CD4-positive, alpha-beta T cell (primary cell): ENCODE results near the gene IL17RE. TPM values are rescaled to one million over a fixed set of nuclear protein-coding genes. Genes with fewer than 3 reads are reported as not detected.
"Not testable (repeated sequence)": the region's sequence is repeated elsewhere in the genome, so short reads cannot be mapped to it uniquely, and the experiment has no call there.

Experiments
- ATAC-seq: fragments of 200-7000 bp; cut with Tn5 transposase; one replicate; pipeline ENCODE4 v1.10.0; 2022; ENCODE audit warnings: mild to moderate bottlenecking; ENCODE audit not compliant: poor library complexity
- CTCF ChIA-PET: fragments of 350-600 bp; sonication (Branson Sonifier 250); formaldehyde crosslinking; loops from one replicate; lab custom pipeline; 2021; ENCODE audit warnings: antibody characterized with exemption, inconsistent platforms; lab: Charles Lee
- POLR2A ChIA-PET: fragments of 350-600 bp; sonication (Branson Sonifier 250); formaldehyde crosslinking; loops from one replicate; lab custom pipeline; 2021; ENCODE audit warnings: antibody characterized with exemption, inconsistent platforms; lab: Charles Lee
- DNase-seq, 14 experiments: peaks; one replicate each; pipeline ENCODE4 v3.0.0-alpha.2; 2013 to 2020; ENCODE audit warnings: mixed read lengths in 2 of 14
- H3K27ac ChIP-seq, 2 donors: one replicate each; pipeline versions ENCODE4 v1.5.1 to v1.7.0; 2013; ENCODE audit warnings: low read length in 2 of 2, low read depth in 1 of 2, mild to moderate bottlenecking in 1 of 2
- H3K27me3 ChIP-seq, 2 experiments: 1 replicate in 1 of 2; 2 replicates in 1 of 2; pipeline versions ENCODE4 v1.6.1 to v1.7.0; 2013; ENCODE audit warnings: low read length in 2 of 2, control low read depth in 1 of 2, mild to moderate bottlenecking in 1 of 2, moderate library complexity in 1 of 2; ENCODE audit not compliant: insufficient read depth in 2 of 2, control insufficient read depth in 1 of 2
- H3K36me3 ChIP-seq: one replicate; pipeline ENCODE4 v1.6.1; 2013; ENCODE audit warnings: low read length, control low read depth; ENCODE audit not compliant: insufficient read depth
- H3K4me1 ChIP-seq: one replicate; pipeline ENCODE4 v1.6.1; 2013; ENCODE audit warnings: low read length, control low read depth; ENCODE audit not compliant: insufficient read depth
- H3K4me3 ChIP-seq: one replicate; pipeline ENCODE4 v1.5.1; 2013; ENCODE audit warnings: mild to moderate bottlenecking, low read length, moderate library complexity
- H3K9me3 ChIP-seq, 2 experiments: 1 replicate in 1 of 2; 2 replicates in 1 of 2; pipeline versions ENCODE4 v1.6.1 to v1.7.0; 2013; ENCODE audit warnings: low read length in 2 of 2, mild to moderate bottlenecking in 2 of 2, control low read depth in 1 of 2, moderate library complexity in 1 of 2; ENCODE audit not compliant: control insufficient read depth in 1 of 2, insufficient read depth in 1 of 2
- H3K27ac Mint-ChIP-seq: one replicate; pipeline ENCODE4 v1.8.0; 2020; ENCODE audit warnings: mixed read lengths
- H3K27me3 Mint-ChIP-seq: one replicate; pipeline ENCODE4 v1.8.0; 2021; ENCODE audit warnings: mixed read lengths
- H3K36me3 Mint-ChIP-seq: one replicate; pipeline ENCODE4 v1.8.0; 2021; ENCODE audit warnings: low read depth, mixed read lengths
- H3K4me1 Mint-ChIP-seq: one replicate; pipeline ENCODE4 v1.8.0; 2021; ENCODE audit warnings: low read depth, mixed read lengths
- H3K4me3 Mint-ChIP-seq: one replicate; pipeline ENCODE4 v1.8.0; 2020; ENCODE audit warnings: mild to moderate bottlenecking, mixed read lengths
- H3K9me3 Mint-ChIP-seq: one replicate; pipeline ENCODE4 v1.8.0; 2020; ENCODE audit warnings: mixed read lengths
- CTCF ChIP-seq: fragments of 200-600 bp; IDR thresholded peaks from one replicate; pipeline ENCODE4 v1.8.0; 2022; ENCODE audit warnings: antibody characterized with exemption, mild to moderate bottlenecking
- intact Hi-C, 2 experiments: fragments of 100-400 bp; cut with DNase I in 1 of 2; cut with micrococcal nuclease in 1 of 2; formaldehyde crosslinking; loops; one replicate each; pipeline versions ENCODE4 v1.15.1 to v1.9.0; 2023 to 2025; cut with DNase I, micrococcal nuclease
- total RNA-seq, 174 experiments: library from RNA in 2 of 174; stranded (reverse) in 2 of 174; gene quantifications; one replicate each; pipeline ENCODE4 v1.2.3 and lab custom pipeline; 2021 to 2026

Gene IL17RE
- total RNA-seq, 2 experiments from 2014 or later: 1.4 to 1.6 TPM

- no peak for ATAC-seq
- Mint-ChIP-seq H3K9me3 (no peaks in the 10 kb centered on the region), H3K27ac (peak overlapping the region; percentile 64), H3K4me3 (no peak overlapping the region), H3K27me3 (no peaks in the 10 kb centered on the region), H3K4me1 (peaks cover 46% of the 10 kb centered on the region), H3K36me3 (peaks cover 23% of the 10 kb centered on the region)
- Histone ChIP-seq H3K9me3 (no peaks in the 10 kb centered on the region), H3K27me3 (no peaks in the 10 kb centered on the region), H3K36me3 (peaks cover 13% of the 10 kb centered on the region), H3K4me1 (peaks cover 23% of the 10 kb centered on the region), H3K4me3 (no peak overlapping the region), H3K27ac (no peak overlapping the region)
- intact Hi-C loops: no loop called here
- no peak for DNase-seq
- CTCF ChIA-PET: no interaction called here
- POLR2A ChIA-PET: interaction anchor here (0.9 kb wide), 1 partner anchor 18 kb away, joined by 3 read pairs; no protein-coding TSS in a partner anchor
- no peak for TF ChIP-seq CTCF
Measured at GRCh38 chr3:9897408-9898372, 5.0 kb upstream of the IL17RE start.

GRCh38 chr3:9898467-9899241 lies 4.0 kb upstream of the IL17RE start:
- Histone ChIP-seq H3K9me3 (no peaks in the 10 kb centered on the region), H3K27me3 (no peaks in the 10 kb centered on the region), H3K36me3 (peaks cover 4% of the 10 kb centered on the region), H3K27ac (no peak overlapping the region), H3K4me3 (no peak overlapping the region), H3K4me1 (peaks cover 31% of the 10 kb centered on the region)
- peaks cover 13% of the 10 kb centered on the region for H3K36me3 Mint-ChIP-seq
- intact Hi-C loops: no loop called here
- no peaks in the 10 kb centered on the region for H3K9me3 Mint-ChIP-seq
- DNase-seq (no peak), ATAC-seq (no peak)
- ChIA-PET CTCF (no interaction called here), POLR2A (no interaction called here)
- no peak for TF ChIP-seq CTCF
- peaks cover 45% of the 10 kb centered on the region for H3K4me1 Mint-ChIP-seq
- H3K27me3 Mint-ChIP-seq: no peaks in the 10 kb centered on the region
- no peak overlapping the region for H3K4me3 Mint-ChIP-seq
- H3K27ac Mint-ChIP-seq: peak overlapping the region; percentile 64

- no peak overlapping the region for H3K4me3 Mint-ChIP-seq
- peaks cover 31% of the 10 kb centered on the region for H3K4me1 ChIP-seq
- no peaks in the 10 kb centered on the region for H3K27me3 Mint-ChIP-seq
- no peak overlapping the region for H3K27ac ChIP-seq
- no peak for TF ChIP-seq CTCF
- intact Hi-C loops: no loop called here
- no peaks in the 10 kb centered on the region for H3K27me3 ChIP-seq
- no peaks in the 10 kb centered on the region for H3K9me3 ChIP-seq
- no peaks in the 10 kb centered on the region for H3K36me3 ChIP-seq
- peaks cover 6% of the 10 kb centered on the region for H3K36me3 Mint-ChIP-seq
- DNase-seq (no peak), ATAC-seq (no peak)
- H3K9me3 Mint-ChIP-seq: no peaks in the 10 kb centered on the region
- no peak overlapping the region for H3K27ac Mint-ChIP-seq
- POLR2A ChIA-PET: no interaction called here
- H3K4me1 Mint-ChIP-seq: peaks cover 43% of the 10 kb centered on the region
- CTCF ChIA-PET: no interaction called here
- no peak overlapping the region for H3K4me3 ChIP-seq
Measured at GRCh38 chr3:9899289-9899791, 3.3 kb upstream of the IL17RE start.

GRCh38 chr3:9900965-9901415 lies 1.7 kb upstream of the IL17RE start:
- H3K36me3 ChIP-seq, intact Hi-C loops, H3K27me3 ChIP-seq, H3K9me3 Mint-ChIP-seq, CTCF ChIA-PET, H3K27me3 Mint-ChIP-seq, H3K27ac Mint-ChIP-seq, H3K9me3 ChIP-seq, H3K4me3 Mint-ChIP-seq, ATAC-seq, H3K36me3 Mint-ChIP-seq, H3K4me3 ChIP-seq, DNase-seq: not testable (repeated sequence)
- H3K4me1 ChIP-seq: peaks cover 25% of the 10 kb centered on the region
- H3K27ac ChIP-seq: peak overlapping the region in 1 of 2 donors; percentile 40
- POLR2A ChIA-PET: interaction anchor here (1.3 to 3.8 kb wide), 3 partner anchors 10 to 32 kb away, joined by 3 to 30 read pairs (median 12); partner anchors contain the start of genes CRELD1 and JAGN1
- H3K4me1 Mint-ChIP-seq: peaks cover 32% of the 10 kb centered on the region
